ENCODE measurements around the gene NDUFAF7.
"Not testable (repeated sequence)": the region's sequence is repeated elsewhere in the genome, so short reads cannot be mapped to it uniquely, and the experiment has no call there.

Gene NDUFAF7

DNA sequence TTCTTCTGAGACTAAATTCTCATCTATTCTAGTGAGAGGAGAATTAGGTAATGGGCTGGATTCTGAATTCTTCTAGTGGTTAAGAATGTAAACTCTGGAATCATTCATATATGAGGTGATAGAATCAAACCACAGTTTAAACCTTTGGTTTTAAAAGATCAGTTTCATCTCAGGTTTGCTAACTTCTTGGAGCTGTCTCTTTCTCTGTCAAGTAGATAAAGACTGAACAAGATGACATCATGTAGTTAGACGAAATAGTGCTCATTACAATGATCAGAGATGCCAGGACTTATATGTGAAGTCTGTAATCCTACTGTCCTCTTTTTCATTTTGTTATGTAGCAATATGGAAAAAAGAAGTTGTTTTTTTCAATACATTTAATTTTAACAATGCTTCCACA is 30.2 kb upstream of the NDUFAF7 start:
- TF ChIP-seq, protein P1, sequence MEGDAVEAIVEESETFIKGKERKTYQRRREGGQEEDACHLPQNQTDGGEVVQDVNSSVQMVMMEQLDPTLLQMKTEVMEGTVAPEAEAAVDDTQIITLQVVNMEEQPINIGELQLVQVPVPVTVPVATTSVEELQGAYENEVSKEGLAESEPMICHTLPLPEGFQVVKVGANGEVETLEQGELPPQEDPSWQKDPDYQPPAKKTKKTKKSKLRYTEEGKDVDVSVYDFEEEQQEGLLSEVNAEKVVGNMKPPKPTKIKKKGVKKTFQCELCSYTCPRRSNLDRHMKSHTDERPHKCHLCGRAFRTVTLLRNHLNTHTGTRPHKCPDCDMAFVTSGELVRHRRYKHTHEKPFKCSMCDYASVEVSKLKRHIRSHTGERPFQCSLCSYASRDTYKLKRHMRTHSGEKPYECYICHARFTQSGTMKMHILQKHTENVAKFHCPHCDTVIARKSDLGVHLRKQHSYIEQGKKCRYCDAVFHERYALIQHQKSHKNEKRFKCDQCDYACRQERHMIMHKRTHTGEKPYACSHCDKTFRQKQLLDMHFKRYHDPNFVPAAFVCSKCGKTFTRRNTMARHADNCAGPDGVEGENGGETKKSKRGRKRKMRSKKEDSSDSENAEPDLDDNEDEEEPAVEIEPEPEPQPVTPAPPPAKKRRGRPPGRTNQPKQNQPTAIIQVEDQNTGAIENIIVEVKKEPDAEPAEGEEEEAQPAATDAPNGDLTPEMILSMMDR (IDR thresholded peaks at IDR 0.05; ENCODE audit: low read depth, low read length): no peak
- H3K36me3 ChIP-seq: peaks cover 74% of the 10 kb centered on the region
- H3K27ac ChIP-seq: no peak overlapping the region
- peaks cover 6% of the 10 kb centered on the region for H3K9me3 ChIP-seq (ENCODE audit: severe bottlenecking)
- no peak for DNase-seq
- no peaks in the 10 kb centered on the region for H3K27me3 ChIP-seq (ENCODE audit: insufficient read depth, low read depth, severe bottlenecking)
- no peak overlapping the region for H3K4me3 ChIP-seq (ENCODE audit: low read depth, low read length)

DNA sequence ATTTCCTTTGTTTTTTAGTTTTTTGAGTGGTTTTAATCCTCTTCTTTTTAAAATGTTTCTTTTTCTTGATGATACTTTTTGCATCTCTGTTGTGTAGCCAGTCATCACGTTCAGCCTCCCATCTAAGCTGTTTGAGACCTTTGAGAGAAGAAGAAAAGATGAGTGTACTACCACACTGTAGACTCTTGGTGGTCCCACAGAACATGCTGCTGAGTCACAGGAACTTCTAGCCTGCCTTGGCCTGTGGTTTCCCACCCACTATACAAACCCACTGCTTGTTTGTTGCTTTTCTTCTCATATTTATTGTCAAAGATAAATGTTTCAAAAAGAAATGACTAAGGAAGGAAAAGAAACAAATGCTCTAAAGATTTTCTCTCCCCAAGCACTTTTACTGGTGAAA is 29.7 kb upstream of the NDUFAF7 start:
- DNase-seq: no peak
- Histone ChIP-seq H3K27me3 (ENCODE audit: insufficient read depth, low read depth, severe bottlenecking) (no peaks in the 10 kb centered on the region), H3K4me3 (ENCODE audit: low read depth, low read length) (no peak overlapping the region), H3K36me3 (peaks cover 80% of the 10 kb centered on the region), H3K9me3 (ENCODE audit: severe bottlenecking) (peaks cover 6% of the 10 kb centered on the region), H3K27ac (no peak overlapping the region)
- TF ChIP-seq, protein P1 (IDR thresholded peaks at IDR 0.05; ENCODE audit: low read depth, low read length): no peak

DNA sequence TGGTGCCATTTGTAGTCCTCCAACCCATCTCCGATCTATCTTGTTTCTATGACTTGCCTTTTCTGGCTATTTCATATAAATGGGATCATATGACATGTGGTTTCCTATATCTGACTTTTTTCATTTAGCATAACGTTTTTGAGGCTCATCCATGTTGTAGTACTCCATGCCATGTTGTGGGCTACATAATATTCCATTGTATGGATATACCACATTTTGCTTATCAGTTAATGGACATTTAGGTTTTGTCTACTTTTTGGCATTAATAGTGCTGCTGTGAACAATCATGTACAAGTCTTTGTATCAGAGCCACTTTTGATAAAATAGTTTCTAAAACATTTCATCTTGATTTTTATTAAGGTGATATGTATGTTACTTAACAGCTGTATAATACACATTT is 27.8 kb upstream of the NDUFAF7 start:
- no peaks in the 10 kb centered on the region for H3K27me3 ChIP-seq (ENCODE audit: insufficient read depth, low read depth, severe bottlenecking)
- no peak overlapping the region for H3K27ac ChIP-seq
- no peak for DNase-seq
- TF ChIP-seq, protein P1 (IDR thresholded peaks at IDR 0.05; ENCODE audit: low read depth, low read length): no peak
- peaks cover 13% of the 10 kb centered on the region for H3K9me3 ChIP-seq (ENCODE audit: severe bottlenecking)
- H3K4me3 ChIP-seq (ENCODE audit: low read depth, low read length): no peak overlapping the region
- peaks cover 98% of the 10 kb centered on the region for H3K36me3 ChIP-seq

DNA sequence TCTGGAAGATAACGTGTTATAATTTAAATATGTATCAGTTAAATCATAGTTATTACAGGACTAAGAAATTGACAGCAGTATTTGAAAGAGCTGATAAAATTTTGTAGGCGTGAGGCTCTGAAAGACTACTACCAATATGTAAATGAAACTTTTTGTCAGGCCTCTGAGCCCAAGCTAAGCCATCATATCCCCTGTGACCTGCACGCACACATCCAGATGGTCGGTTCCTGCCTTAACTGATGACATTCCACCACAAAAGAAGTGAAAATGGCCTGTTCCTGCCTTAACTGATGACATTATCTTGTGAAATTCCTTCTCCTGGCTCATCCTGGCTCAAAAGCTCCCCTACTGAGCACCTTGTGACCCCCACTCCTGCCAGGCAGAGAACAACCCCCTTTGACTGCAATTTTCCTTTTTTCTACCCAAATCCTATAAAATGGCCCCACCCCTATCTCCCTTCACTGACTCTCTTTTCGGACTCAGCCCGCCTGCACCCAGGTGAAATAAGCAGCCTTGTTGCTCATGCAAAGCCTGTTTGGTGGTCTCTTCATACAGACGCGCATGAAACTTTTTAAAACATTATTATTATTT is 26.3 kb upstream of the NDUFAF7 start:
- H3K4me3 ChIP-seq (ENCODE audit: low read depth, low read length); H3K27ac ChIP-seq; H3K27me3 ChIP-seq (ENCODE audit: insufficient read depth, low read depth, severe bottlenecking); DNase-seq: not testable (repeated sequence)
- Histone ChIP-seq H3K9me3 (ENCODE audit: severe bottlenecking) (peaks cover 13% of the 10 kb centered on the region), H3K36me3 (peaks cover 98% of the 10 kb centered on the region)

DNA sequence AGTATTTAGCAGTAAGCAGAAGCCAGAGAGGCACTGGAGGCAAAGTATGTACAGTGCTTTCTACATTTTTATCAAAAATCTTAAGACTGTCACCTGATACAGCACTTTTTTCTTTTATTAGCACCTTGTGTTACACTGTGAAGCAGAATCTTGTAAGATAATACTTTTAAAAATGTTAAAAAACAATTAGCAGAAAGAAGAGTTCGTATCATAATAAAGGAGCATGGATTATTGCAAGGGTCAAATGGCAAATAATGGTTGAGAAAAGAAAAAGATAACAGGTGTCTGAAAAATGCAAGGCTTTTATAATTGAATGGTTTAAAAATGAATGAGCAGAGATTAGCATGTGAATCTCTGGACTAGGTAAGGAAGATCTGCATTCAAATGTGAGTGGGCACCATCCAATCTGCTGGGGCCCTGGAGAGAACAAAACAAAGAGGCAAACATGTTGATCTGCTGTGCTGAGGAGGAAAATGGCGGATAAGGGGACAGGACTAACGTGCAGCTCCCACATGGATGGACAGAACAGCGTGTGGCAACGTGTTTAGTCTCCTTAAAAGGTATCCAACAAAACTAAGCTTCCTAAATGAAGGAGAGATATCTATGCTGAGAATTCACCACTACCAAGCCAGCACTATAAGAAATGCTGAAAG is 25.6 kb upstream of the NDUFAF7 start:
- peaks cover 100% of the 10 kb centered on the region for H3K36me3 ChIP-seq
- no peak overlapping the region for H3K4me3 ChIP-seq (ENCODE audit: low read depth, low read length)
- H3K9me3 ChIP-seq (ENCODE audit: severe bottlenecking): peaks cover 13% of the 10 kb centered on the region
- no peak for DNase-seq
- no peaks in the 10 kb centered on the region for H3K27me3 ChIP-seq (ENCODE audit: insufficient read depth, low read depth, severe bottlenecking)
- TF ChIP-seq, protein P1 (IDR thresholded peaks at IDR 0.05; ENCODE audit: low read depth, low read length): no peak
- no peak overlapping the region for H3K27ac ChIP-seq

DNA sequence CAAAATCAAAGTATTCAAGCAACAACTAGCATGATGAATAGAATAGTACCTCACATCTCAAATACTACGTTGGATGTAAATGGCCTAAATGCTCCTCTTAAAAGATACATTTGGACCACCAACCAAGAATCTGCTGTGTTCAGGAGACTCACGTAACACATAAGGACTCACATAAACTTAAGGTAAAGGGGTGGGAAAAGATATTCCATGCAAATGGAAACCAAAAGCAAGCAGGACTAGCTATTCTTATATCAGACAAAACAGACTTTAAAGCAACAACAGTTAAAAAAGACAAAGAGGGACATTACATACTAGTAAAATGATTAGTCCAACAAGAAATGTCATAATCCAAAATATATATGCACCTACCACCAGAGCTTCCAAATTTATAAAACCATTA is 24.7 kb upstream of the NDUFAF7 start:
- H3K27ac ChIP-seq, DNase-seq: not testable (repeated sequence)

DNA sequence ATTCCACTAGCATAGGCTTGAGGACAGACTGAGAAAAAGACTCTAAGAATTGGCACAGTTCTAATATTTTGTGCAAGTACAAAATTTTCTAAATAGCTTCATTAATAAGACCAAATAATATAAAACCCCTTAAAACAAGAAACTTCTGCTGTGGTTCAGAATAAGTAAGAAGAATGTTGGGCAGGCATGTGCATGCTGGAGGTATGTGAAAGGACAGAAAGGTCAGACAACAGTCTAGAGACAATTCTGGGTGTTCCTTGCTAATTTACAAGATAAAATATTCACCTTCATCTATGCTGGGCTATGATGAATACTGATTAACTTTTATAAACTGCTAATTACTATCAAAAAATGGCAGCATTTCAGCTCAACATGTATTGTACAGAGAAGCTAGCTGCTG is 20.2 kb upstream of the NDUFAF7 start:
- Histone ChIP-seq H3K27me3 (ENCODE audit: insufficient read depth, low read depth, severe bottlenecking) (no peaks in the 10 kb centered on the region), H3K9me3 (ENCODE audit: severe bottlenecking) (peaks cover 6% of the 10 kb centered on the region), H3K27ac (no peak overlapping the region), H3K36me3 (peaks cover 98% of the 10 kb centered on the region), H3K4me3 (ENCODE audit: low read depth, low read length) (no peak overlapping the region)
- TF ChIP-seq, protein P1 (IDR thresholded peaks at IDR 0.05; ENCODE audit: low read depth, low read length): no peak
- DNase-seq: no peak

More for the DNA sequence above, 24.7 kb upstream of the NDUFAF7 start:
- H3K27me3 ChIP-seq (ENCODE audit: insufficient read depth, low read depth, severe bottlenecking); H3K4me3 ChIP-seq (ENCODE audit: low read depth, low read length): not testable (repeated sequence)
- Histone ChIP-seq H3K9me3 (ENCODE audit: severe bottlenecking) (peaks cover 13% of the 10 kb centered on the region), H3K36me3 (peaks cover 100% of the 10 kb centered on the region)

Data from WERI-Rb-1 (cell line).